ENCODE measurements around the gene NEDD4L.
"Not testable (repeated sequence)": the region's sequence is repeated elsewhere in the genome, so short reads cannot be mapped to it uniquely, and the experiment has no call there.

Gene NEDD4L

DNA sequence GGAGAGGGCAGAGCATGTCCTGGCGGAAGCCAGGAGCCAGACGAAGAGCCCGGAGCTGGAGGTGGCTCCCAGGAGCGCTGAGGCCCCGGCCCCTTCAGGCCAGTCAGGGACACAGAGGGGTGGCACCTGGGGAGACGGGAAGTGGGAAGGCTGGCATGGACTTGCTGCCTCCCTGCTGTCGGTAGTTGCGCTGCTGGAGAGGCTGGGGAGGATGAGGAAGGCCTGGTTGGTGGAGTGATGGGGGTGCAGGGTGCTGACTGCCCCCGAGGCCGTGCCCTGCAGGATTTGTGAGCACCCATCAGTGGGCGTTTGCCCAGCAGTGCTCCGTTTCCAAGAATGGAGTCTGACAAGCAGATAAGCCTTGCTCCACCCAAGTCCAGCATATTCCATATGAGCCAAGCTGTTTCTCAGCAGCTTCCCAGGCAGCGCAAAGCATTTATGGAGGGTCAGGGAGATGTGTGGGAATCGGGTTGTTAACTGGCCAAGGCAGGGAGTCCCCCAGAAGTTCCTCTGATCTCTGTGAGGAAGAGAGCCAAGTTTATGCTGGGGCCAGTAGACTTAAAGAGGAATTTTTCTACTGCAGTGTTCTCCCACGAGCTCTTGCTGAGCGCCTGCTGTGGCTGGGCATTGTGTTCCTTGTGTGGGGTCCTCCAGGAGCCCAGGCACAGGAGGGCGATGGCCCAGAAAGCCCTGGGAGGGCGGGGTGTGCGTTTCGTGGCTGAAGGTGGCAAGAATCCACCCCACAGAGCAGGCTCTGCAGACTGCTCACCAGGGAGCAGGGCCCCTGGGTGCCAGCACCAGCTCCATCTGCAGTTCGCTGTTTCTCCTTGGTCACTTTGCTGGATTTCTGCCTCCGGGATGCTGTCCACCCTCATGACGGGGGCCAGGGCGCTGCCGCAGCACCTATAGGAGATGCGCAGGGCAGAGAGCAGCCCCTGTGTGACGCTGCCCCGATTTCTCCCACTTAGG is 334.7 kb downstream of the NEDD4L start:
- no peak for DNase-seq (ENCODE audit: low read depth)

DNA sequence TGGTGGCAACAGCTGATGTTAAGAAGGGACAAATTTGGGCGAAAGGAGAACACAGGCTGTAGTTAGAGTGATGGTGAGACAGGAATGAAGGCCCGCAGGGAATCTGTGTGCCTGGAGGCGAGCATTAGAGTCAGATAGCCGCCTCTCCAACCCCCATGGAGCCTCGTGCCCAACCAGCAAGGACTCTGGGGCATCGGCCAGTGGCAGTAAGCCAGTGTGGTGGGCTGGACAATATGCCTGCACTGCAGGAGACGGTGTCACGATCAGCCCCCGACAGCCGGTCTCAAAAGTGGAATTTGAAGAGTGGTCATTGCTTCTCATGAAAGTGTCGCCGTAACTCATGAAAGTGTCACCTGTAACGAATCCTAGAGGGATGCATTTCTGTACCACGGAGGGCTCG is 335.4 kb downstream of the NEDD4L start:
- no peak for DNase-seq (ENCODE audit: low read depth)

DNA sequence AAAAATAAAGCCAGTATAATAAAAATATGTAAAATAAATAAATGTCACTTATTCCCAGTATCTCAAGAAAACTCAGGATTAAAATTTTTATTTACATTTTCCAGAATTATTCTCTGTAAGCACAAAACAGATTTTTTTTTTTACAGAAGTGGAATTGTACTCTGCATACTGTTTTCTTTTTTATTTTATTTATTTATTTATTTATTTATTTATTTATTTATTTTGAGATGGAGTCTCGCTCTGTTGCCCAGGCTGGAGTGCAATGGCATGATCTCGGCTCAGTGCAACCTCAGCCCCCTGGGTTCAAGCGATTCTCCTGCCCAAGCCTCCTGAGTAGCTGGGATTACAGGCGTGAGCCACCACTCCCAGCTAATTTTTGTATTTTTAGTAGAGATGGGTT is 336.1 kb downstream of the NEDD4L start:
- not testable (repeated sequence) for DNase-seq (ENCODE audit: low read depth)

DNA sequence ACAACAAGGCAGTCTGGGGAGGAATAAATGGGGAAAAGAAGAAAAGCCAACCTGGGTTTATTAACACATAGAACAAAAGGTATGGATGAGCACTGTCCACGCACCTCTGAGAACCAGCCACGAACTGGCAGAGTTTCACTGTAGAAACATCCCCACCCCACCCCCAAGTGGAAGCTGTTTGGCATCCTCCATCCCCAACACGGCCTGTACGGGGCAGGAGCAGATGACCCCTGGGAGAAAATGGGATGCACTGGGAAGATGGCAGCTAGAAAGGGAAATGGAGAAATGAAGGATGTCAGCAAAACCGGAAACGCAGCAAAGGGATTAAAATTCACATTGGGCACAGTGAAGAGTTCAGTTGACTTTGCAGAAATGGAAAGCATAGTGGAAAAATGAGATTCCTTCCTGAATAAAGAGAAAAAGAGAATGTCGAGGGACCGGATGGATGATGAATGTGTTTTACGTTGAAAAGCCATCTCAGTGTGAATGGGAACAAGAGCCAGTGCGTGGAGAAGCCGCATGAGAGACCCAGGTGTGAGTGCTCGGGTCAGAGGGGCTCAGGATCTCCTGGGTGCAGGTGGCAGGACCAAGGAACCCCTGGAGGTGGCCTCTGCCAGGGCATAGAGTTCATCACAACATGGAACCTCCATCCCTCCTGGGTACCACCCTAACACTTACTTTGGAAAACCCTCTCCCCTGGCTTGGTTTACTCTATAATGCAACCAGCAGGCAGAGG is 337.8 kb downstream of the NEDD4L start:
- no peak for DNase-seq (ENCODE audit: low read depth)

DNA sequence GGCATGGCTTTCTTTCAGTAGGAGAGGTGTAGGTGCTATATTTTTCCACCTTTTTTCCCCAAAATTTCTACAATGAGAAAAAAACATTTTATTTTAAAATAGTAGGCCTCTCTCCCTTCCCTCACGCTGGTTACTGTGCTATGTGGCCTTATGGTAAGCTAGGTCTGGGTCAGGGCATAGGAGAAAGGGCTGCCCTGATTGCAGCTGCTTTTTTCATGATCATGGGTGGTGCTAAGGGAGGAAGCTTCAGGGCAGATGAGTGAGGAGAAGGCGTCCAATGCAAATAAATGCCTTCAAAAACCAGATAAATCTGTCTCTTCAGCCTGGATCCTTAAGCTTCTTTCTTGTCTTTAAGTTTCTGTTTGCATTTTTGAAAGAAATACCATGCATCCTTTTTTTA is 338.4 kb downstream of the NEDD4L start:
- DNase-seq (ENCODE audit: low read depth) = no peak

DNA sequence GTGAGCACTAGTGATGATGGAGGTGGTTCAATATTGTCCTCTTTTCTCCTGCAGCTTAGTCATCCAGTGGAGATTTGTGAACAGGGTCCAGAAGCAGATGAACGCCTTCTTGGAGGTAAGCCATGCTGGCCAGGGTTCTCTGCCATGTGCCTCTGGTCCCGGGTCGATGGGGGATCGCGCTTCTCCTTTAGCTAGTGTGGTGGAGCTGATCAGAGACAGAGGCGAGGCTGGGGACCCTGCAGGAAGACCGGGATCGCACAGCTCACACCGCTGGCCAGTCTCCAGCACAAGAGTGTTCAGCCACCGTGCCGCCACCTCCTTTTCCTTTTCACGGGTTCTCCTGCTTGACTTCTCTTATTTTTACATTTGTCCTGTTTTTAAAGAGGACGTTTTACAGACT is 341.4 kb downstream of the NEDD4L start:
- no peak for DNase-seq (ENCODE audit: low read depth)

DNA sequence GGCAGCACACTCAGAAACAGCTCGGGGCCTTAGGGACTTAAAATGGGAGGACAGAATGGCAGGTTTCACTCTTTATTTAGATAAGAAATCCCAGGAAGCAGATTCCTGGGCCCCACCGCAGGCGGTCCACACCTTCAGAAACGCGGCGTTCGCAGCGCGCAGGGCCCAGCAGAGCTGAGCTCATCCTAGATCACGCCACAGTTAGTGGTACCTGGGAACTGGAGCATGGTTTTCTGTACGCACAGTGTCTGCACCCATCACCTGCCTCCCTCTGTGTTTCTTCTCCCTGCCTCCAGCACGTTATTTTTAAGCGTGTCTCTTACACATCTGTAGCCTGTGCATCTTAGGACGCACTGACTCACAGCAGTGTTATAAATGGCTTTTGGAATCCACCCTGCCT is 342.8 kb downstream of the NEDD4L start:
- DNase-seq (ENCODE audit: low read depth) = no peak

DNA sequence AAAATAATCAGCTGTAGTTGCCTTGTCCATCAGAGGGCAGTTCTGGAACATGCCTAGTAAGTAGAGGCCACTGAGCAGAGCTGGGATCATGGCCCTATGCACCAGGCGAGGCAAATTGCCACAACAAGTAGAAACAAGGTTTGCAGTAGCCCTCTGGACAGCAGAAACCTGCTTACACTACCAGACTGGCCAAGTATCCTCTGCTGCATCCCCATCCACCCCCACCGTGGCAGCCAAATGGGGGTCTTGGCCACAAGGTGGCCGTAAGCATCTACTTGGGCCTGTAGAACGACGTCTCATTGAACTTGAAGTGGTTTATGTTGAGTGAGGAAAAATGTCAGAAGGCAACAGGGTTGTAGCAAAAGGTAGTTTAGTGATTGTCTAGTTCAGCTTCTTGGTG is 343.7 kb downstream of the NEDD4L start:
- DNase-seq (ENCODE audit: low read depth) = no peak

DNA sequence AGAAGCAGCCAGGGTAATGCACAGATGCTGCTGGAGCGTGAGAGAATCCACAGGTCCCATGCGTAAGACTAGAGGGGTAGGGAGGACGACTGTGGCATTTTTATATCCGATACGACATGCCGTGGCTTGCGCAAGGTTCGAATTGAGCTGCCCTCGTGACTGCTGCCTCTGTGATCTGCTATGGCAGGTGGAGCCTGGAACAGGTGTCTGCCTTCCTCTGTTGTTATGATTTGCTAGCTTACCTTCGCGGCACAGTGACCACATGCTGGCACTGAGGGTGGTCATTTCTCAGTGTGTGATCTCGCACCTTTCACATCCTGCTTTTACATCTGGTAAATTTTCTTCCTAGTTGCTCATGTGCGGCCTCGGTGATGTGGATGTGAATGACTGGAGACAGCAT is 344.7 kb downstream of the NEDD4L start:
- DNase-seq (ENCODE audit: low read depth) = no peak

DNA sequence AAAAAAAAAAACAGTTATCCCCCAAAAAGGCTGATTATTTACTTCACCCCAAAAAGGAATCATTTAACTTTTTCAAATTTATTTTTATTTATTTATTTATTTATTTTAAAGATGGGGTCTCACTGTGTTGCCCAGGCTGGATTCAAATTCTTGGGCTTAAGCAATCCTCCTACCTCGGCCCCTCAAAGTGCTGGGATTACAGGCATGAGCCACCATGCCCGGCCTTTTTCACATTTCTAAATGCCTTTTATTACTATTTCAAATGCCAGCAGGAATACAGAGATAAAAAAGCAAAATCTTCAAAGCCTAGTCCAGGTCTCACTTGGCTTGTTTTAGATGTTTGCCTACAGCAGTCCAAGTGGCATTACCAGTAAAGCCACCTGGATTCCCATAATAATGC is 345.7 kb downstream of the NEDD4L start:
- DNase-seq (ENCODE audit: low read depth) = no peak

DNA sequence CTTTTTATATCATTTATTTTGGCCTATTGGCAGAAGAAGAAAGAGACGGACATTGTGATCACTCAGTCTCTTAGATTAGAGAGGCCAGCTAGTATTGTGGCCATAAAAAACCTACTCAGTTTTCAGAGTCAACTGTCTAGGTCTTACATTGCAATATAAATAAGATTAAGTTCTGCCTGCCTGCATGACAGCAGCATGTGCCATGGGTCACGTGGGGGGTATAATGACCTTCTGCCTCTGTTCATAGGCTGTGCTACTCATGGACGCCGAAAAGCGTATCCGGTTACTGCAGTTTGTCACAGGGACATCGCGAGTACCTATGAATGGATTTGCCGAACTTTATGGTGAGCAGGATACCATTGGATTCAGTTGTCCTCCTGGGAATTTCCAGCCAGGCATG is 346.4 kb downstream of the NEDD4L start:
- DNase-seq (ENCODE audit: low read depth) = no peak

DNA sequence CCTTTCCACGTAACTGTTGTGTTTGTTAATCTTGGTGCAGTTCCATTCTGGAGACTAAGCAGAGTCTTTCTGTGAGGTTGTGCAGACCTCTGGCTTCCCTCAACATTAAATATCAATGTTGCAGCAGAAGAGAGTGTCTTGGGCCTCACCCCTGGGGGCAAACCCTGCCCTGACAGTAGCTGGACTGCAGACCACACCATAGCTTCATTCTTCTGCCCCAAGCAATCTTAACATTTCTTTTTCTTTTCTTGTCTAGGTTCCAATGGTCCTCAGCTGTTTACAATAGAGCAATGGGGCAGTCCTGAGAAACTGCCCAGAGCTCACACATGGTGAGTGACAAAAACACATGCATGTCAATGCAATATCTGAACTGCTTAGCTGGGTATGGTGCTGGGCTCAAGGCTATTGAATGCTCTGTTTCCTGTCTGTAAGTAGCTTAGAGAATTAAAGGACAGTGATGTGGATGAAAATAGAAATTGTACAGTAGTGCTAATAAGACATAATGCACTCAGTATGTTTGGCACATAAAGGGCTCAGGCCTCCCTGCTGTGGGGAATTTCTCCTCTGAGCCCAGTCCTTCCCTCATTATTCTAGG is 347.3 kb downstream of the NEDD4L start:
- no peak for DNase-seq (ENCODE audit: low read depth)

DNA sequence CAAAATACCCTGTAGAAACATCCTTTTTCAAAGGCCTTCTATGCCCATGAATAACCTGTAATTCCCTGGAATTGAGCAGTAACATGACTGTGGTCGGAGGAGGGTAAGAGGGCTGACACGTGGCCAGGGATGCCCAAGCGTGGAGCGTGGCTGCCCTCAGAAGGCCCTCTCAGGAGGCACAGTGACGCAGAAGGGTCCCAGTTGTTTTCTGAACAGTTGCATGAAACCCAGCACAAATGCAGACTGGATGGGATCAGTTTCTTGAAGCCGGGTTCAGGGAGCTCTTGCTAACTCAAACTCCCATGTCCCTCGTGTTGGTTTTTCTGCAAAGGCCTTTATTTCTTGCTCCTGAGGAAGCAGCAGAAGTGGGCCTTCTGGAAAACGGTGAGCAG is 347.9 kb downstream of the NEDD4L start:
- DNase-seq (ENCODE audit: low read depth) = no peak

DNA sequence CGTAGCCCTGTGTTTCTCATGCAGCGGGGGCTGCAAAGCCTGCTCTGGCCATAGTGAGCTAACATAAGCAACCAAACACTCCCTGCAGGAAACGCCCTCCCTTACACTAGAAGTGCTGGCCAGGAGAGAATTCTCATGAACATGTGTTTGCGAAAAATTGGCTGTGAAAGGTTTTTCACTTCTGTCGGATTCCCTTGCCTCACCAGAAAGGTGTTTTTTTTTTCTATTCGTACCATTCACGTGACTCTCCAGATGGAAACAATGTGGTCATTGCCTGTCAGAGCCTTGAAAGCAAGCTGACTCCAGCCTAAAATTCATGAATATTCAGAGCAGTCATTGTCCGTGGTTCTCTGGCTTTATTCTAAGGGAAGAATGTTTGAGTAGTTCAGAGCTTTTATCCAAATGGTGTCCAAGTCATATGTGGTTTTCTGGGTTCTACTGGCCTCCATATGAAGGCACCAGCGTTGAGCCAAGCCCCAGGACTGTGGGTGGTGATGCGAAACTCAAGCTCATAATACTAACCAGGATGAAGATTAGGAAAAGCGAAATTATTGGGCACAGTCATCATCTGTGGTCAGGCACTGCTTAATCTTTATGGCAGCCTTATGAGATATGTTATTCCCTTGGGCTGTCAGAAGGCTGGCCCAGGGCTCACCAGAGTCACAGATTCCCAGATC is 348.4 kb downstream of the NEDD4L start:
- DNase-seq (ENCODE audit: low read depth) = peak; percentile 28

DNA sequence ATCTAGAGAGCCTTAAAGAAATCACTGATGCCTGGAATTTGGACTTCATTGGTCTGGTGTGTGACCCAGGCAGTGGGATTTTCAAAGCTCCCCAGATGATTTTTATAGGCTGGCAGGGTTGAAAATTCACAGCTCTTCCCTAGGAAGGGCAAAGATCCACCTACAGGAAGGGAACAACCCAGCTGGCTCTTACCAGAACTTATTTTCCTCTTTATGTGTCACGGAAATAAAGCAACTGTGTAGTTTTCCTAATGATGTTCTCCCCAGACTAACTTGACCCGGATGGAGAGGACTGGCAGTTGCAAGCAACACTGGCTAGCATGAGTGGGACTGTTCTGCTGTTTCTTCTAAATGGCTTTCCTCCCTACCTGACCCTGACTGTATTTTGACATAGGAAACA is 349.3 kb downstream of the NEDD4L start:
- DNase-seq (ENCODE audit: low read depth) = no peak

DNA sequence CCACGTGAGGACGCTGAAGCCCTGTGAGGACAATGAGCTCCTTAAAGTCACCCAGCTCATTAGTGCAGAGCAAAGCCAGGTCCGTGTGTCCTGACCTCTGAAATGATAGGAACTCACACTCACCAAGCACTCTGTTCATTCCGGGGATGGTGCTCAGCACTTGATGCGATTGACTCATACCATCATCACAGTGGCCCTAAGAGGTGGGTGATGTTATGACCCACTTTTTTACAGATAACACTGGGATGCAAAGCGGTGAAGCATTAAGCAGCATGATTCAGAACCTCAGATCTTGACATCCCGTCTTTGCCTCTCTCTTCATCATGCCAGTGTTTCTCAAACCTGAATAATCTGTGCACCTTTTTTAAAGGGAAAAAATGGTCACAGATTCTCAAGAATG is 350.0 kb downstream of the NEDD4L start:
- DNase-seq (ENCODE audit: low read depth) = peak; percentile 78

DNA sequence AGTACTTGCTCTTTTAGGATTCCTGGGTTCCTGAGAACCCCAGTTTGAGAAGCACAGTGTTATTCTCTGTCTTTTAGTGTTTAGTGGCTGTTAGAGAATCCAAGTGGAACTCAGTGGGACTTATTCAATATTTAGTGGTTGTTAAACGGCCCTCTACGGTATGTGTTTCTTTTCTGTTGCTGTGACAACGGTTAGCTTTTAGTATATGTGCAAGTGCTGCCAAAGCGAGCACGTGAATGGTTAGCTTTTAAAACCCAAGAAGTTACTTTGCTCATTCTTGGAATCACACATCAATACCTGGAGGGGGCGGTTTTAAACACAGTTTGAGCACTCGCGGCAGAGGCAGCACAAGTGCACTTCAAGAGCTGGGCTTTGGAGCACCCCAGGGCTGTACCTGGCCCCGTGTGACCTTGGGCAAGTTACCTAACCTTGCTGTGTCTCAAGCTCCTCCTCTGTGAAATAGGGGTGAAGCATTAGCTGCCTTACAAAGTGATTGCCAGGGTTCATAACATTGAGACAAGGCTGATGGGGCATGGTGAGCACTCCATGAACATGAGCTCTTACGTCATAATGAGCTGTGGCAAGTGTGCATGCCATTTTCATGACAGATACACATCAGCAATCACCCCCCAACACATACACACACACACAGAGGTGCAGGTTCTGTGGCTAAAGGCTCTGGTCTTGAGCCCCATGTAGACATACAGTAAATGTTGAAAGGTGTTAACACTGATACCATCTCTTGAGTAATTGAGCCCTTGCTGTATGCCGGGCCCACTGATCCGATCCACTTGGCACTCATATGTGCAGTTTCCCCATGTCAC is 350.8 kb downstream of the NEDD4L start:
- DNase-seq (ENCODE audit: low read depth) = peak; percentile 37

DNA sequence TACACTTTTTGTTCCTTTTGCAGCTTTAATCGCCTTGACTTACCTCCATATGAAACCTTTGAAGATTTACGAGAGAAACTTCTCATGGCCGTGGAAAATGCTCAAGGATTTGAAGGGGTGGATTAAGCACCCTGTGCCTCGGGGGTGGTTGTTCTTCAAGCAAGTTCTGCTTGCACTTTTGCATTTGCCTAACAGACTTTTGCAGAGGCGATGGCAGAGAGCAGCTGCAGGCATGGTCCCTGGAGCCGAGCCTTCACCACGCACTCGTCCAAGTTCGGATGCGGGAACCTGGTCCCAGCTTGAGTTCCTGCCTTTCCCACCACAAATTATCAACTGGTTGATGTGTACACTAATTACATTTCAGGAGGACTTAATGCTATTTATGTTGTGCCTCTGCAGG is 352.1 kb downstream of the NEDD4L start:
- DNase-seq (ENCODE audit: low read depth) = no peak

DNA sequence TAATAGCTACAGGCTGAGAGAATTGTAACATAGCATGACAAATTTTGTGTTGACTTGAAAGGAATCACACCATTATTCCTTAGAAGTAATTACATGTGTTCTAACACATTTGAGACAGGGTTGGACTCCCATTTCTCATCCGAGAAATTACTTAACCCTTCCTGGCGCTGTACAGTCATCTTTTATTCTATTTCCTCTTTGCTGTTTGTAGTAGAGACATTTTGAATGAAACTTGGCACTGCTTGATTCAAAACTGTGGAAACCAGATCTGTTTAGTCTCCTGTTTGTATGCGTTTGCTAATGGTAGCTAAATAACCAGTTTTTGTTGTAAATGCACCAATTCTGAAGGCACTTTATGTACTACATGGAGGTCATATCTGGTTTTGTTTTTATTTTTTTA is 352.9 kb downstream of the NEDD4L start:
- DNase-seq (ENCODE audit: low read depth) = no peak

DNA sequence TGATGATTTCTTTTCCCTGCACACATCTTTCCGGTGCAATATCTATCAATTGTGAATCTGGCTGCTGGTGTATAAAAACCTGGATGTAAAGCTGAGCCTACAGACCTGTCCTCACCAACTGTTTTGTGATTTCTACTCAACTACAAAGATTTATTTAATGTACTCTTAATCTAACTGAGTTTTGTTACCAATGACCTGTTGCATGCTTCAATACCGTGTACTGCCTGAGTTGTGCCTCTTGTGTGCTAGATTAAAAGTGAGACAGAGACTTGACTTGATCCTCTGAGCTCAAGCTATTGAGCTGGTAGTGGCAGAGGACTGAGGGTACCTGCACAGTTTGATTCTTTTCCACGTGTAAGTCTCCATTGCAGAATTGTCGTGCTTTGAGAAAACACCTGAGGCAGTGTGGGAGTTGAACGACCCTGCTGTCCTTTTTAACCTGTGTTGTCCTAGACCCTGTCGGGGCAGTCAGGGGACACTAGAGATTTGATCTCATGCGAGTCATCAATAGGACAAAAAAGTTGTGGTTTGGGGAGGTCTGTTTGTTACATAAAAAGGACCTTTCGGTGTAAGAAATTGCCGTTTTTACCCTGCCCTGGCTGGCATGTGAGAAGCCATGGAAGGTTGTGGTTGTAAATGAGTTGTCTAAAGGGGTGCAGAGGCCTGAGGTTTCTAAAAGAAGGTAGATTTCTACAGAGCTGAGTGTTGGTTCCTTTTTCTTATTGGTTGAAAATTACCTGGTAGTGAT is 353.5 kb downstream of the NEDD4L start:
- no peak for DNase-seq (ENCODE audit: low read depth)

Data from ELR (cell line).